Right atrium auricular region (tissue), 2 donors: ENCODE results near the gene FCRLA. TPM values are rescaled to one million over a fixed set of nuclear protein-coding genes. Genes with fewer than 3 reads are reported as not detected.

ENCODE experiments used
- DNase-seq: peaks from one replicate; pipeline ENCODE4 v3.0.0-alpha.2; 2019; ENCODE audit warnings: low spot score
- H3K27ac ChIP-seq, 2 donors: fragments of 200-600 bp; sonication (generic); 1 replicate in 1 of 2; 2 replicates in 1 of 2; pipeline ENCODE4 v1.5.1; 2016 to 2019
- H3K27me3 ChIP-seq, 2 donors: fragments of 200-600 bp; sonication (generic); one replicate each; pipeline versions ENCODE4 v1.5.1 to v1.6.0; 2017 to 2019
- H3K36me3 ChIP-seq: fragments of 200-600 bp; sonication (generic); one replicate; pipeline ENCODE4 v1.5.1; 2016
- H3K4me1 ChIP-seq, 2 donors: fragments of 200-600 bp; sonication (generic); one replicate each; pipeline versions ENCODE4 v1.5.1 to v1.6.0; 2017 to 2019
- H3K4me3 ChIP-seq, 2 donors: fragments of 200-600 bp; sonication (generic); 1 replicate in 1 of 2; 2 replicates in 1 of 2; pipeline ENCODE4 v1.5.1; 2017 to 2019; ENCODE audit warnings: mild to moderate bottlenecking in 1 of 2, moderate library complexity in 1 of 2
- H3K9me3 ChIP-seq, 2 donors: fragments of 200-600 bp; sonication (generic); one replicate each; pipeline ENCODE4 v1.5.1; 2019
- CTCF ChIP-seq, 2 donors: fragments of 200-600 bp; sonication (generic); IDR thresholded peaks; one replicate each; pipeline ENCODE4 v1.5.1; 2019; ENCODE audit warnings: antibody characterized with exemption in 2 of 2
- total RNA-seq, 2 donors: library from RNA; depleted of rRNA; stranded (reverse); fragments of >200 nt; gene quantifications; one replicate each; pipeline ENCODE4 v1.1.0, GENCODE V29; 2016

FCRLA gene
- total RNA-seq, 2 donors from 2014 or later = 0.20 TPM; not detected in 1

GRCh38 chr1:161718559-161719324, 11.7 kb downstream of the FCRLA start:
- Histone ChIP-seq H3K4me3 (no peak overlapping the region), H3K4me1 (no peaks in the 10 kb centered on the region), H3K27ac (no peak overlapping the region), H3K36me3 (no peaks in the 10 kb centered on the region), H3K9me3 (no peaks in the 10 kb centered on the region), H3K27me3 (no peaks in the 10 kb centered on the region)
- no peak for TF ChIP-seq CTCF (IDR thresholded peaks at IDR 0.05)
- DNase-seq = no peak

- H3K4me3 ChIP-seq = no peak overlapping the region
- H3K36me3 ChIP-seq = no peaks in the 10 kb centered on the region
- no peak for DNase-seq
- H3K4me1 ChIP-seq = no peaks in the 10 kb centered on the region
- no peak for TF ChIP-seq CTCF (IDR thresholded peaks at IDR 0.05)
- no peak overlapping the region for H3K27ac ChIP-seq
- H3K9me3 ChIP-seq = no peaks in the 10 kb centered on the region
- H3K27me3 ChIP-seq = no peaks in the 10 kb centered on the region
Measured at GRCh38 chr1:161719325-161719611, 12.2 kb downstream of the FCRLA start.

- TF ChIP-seq CTCF (IDR thresholded peaks at IDR 0.05) = no peak
- H3K36me3 ChIP-seq = no peaks in the 10 kb centered on the region
- H3K4me3 ChIP-seq = no peak overlapping the region
- no peaks in the 10 kb centered on the region for H3K9me3 ChIP-seq
- no peak overlapping the region for H3K27ac ChIP-seq
- peaks cover 0 to 2% of the 10 kb centered on the region in 2 donors for H3K4me1 ChIP-seq
- DNase-seq = no peak
- no peaks in the 10 kb centered on the region for H3K27me3 ChIP-seq
Measured at GRCh38 chr1:161720422-161720821, 13.4 kb downstream of the FCRLA start.

GRCh38 chr1:161720956-161721737, 14.1 kb downstream of the FCRLA start, which contains the start of gene FCRLB:
Gene FCRLB, plus strand, starts transcription at chr1:161721544. Its CDS starts 1,129 bp downstream, at chr1:161722673.
- Histone ChIP-seq H3K27me3 (no peaks in the 10 kb centered on the region), H3K9me3 (no peaks in the 10 kb centered on the region), H3K27ac (no peak within 1 kb of the TSS), H3K4me1 (peaks cover 0 to 9% of the 10 kb centered on the region in 2 donors), H3K4me3 (no peak within 1 kb of the TSS), H3K36me3 (no peaks in the 10 kb centered on the region)
- DNase-seq = no peak
- no peak for TF ChIP-seq CTCF (IDR thresholded peaks at IDR 0.05)

- Histone ChIP-seq H3K9me3 (no peaks in the 10 kb centered on the region), H3K4me1 (peaks cover 0 to 9% of the 10 kb centered on the region in 2 donors), H3K4me3 (no peak overlapping the region), H3K36me3 (no peaks in the 10 kb centered on the region), H3K27ac (no peak overlapping the region), H3K27me3 (no peaks in the 10 kb centered on the region)
- TF ChIP-seq CTCF (IDR thresholded peaks at IDR 0.05) = no peak
- no peak for DNase-seq
Measured at GRCh38 chr1:161721738-161722343, 14.8 kb downstream of the FCRLA start.
